CD8-positive, alpha-beta memory T cell (primary cell): ENCODE measurements around the gene EPS8. TPM values are rescaled to one million over a fixed set of nuclear protein-coding genes. Genes with fewer than 3 reads are reported as not detected.

Experiments
- CTCF ChIA-PET: fragments of 350-600 bp; sonication (Branson Sonifier 250); formaldehyde crosslinking; loops from one replicate; lab custom pipeline; 2021; ENCODE audit warnings: antibody characterized with exemption; lab: Charles Lee
- POLR2A ChIA-PET: fragments of 350-600 bp; sonication (Branson Sonifier 250); formaldehyde crosslinking; loops from one replicate; lab custom pipeline; 2021; ENCODE audit warnings: antibody characterized with exemption; lab: Charles Lee
- DNase-seq, 5 donors: peaks; one replicate each; pipeline versions ENCODE4 v3.0.0 to v3.0.0-alpha.2; 2020 to 2022; ENCODE audit warnings: mixed read lengths in 1 of 5
- H3K27ac ChIP-seq: one replicate; pipeline ENCODE4 v1.7.0; 2013; ENCODE audit warnings: low read depth, mild to moderate bottlenecking, low read length, moderate library complexity
- H3K27me3 ChIP-seq: 2 replicates; pipeline ENCODE4 v1.7.0; 2013; ENCODE audit warnings: low read length, mild to moderate bottlenecking; ENCODE audit not compliant: insufficient read depth, poor library complexity, severe bottlenecking
- H3K36me3 ChIP-seq: 2 replicates; pipeline ENCODE4 v1.7.0; 2013; ENCODE audit warnings: mild to moderate bottlenecking, low read length, moderate library complexity; ENCODE audit not compliant: insufficient read depth
- H3K4me1 ChIP-seq: 2 replicates; pipeline ENCODE4 v1.7.0; 2013; ENCODE audit warnings: mild to moderate bottlenecking, low read length, moderate library complexity; ENCODE audit not compliant: insufficient read depth
- H3K4me3 ChIP-seq: 2 replicates; pipeline ENCODE4 v1.7.0; 2013; ENCODE audit warnings: mild to moderate bottlenecking, low read length
- H3K9me3 ChIP-seq: 2 replicates; pipeline ENCODE4 v1.7.0; 2013; ENCODE audit warnings: mild to moderate bottlenecking, low read length
- H3K27ac Mint-ChIP-seq, 8 donors: one replicate each; pipeline ENCODE4 v1.8.0; 2020 to 2021; ENCODE audit warnings: mixed read lengths in 8 of 8, mild to moderate bottlenecking in 6 of 8, inconsistent platforms in 3 of 8, moderate library complexity in 3 of 8
- H3K27me3 Mint-ChIP-seq, 2 donors: one replicate each; pipeline ENCODE4 v1.8.0; 2020 to 2021; ENCODE audit warnings: mixed read lengths in 2 of 2, mild to moderate bottlenecking in 1 of 2, moderate library complexity in 1 of 2
- H3K36me3 Mint-ChIP-seq, 3 donors: one replicate each; pipeline ENCODE4 v1.8.0; 2020 to 2021; ENCODE audit warnings: mixed read lengths in 3 of 3, inconsistent platforms in 1 of 3, mild to moderate bottlenecking in 1 of 3
- H3K4me1 Mint-ChIP-seq, 3 donors: one replicate each; pipeline ENCODE4 v1.8.0; 2020 to 2021; ENCODE audit warnings: mixed read lengths in 3 of 3, inconsistent platforms in 1 of 3, mild to moderate bottlenecking in 1 of 3
- H3K4me3 Mint-ChIP-seq, 7 donors: one replicate each; pipeline ENCODE4 v1.8.0; 2020 to 2021; ENCODE audit warnings: mixed read lengths in 7 of 7, mild to moderate bottlenecking in 6 of 7, moderate library complexity in 4 of 7, inconsistent platforms in 2 of 7
- H3K9me3 Mint-ChIP-seq, 5 donors: one replicate each; pipeline ENCODE4 v1.8.0; 2020 to 2022; ENCODE audit warnings: mixed read lengths in 5 of 5, mild to moderate bottlenecking in 3 of 5, moderate library complexity in 2 of 5, inconsistent platforms in 1 of 5
- polyA plus RNA-seq: library from polyadenylated mRNA; unstranded; fragments of 300-500 nt; fragmentation: Illumina TruSeq; gene quantifications from one replicate; pipeline ENCODE4 v1.2.3, GENCODE V29; 2021
- total RNA-seq, 2 experiments: library from RNA; stranded (reverse); gene quantifications; one replicate each; pipeline ENCODE4 v1.2.3, GENCODE V29; 2021

The EPS8 gene
- total and polyA plus RNA-seq, 3 experiments from 2014 or later = 0.92 to 2.3 (median 1.1) TPM

DNA sequence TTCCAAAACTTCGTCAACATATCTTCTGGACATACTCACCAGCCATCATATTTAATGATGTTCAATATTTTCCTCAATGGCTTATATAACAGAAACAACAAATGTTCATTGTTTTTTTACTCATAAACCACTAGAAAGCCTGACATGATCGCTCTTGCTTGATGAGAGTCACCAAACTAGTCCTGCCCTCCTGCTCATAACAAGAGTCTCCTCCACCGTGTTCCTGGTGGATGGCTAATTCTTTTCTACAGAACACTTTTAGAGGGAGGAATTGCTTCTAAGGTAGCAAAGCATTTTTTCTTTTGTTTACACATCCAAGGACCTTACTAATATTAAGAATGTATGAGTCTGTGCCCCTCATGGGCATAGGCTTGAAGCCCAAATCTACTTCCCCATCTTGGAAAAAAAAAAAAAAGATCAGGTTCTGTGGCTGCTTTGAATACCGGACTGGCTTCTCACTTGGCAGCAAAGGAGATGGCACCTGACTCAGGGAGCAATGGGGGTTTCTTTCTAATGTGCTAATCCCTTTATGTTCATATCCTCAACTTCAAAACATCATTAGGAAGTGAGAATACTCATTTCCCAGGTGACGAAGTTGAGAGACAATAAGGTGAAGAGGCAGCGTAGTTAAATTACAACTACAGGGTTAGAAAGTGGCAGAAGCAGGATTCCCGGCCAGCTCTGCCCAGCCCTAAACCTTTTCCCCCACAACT, 188.8 kb downstream of the EPS8 start:
- H3K36me3 Mint-ChIP-seq = no peaks in the 10 kb centered on the region
- H3K27me3 Mint-ChIP-seq = peaks cover 2 to 10% of the 10 kb centered on the region in 2 donors
- no peaks in the 10 kb centered on the region for H3K9me3 Mint-ChIP-seq
- Histone ChIP-seq H3K4me1 (no peaks in the 10 kb centered on the region), H3K36me3 (no peaks in the 10 kb centered on the region), H3K27ac (no peak overlapping the region), H3K27me3 (no peaks in the 10 kb centered on the region), H3K4me3 (no peak overlapping the region), H3K9me3 (no peaks in the 10 kb centered on the region)
- no peak overlapping the region for H3K27ac Mint-ChIP-seq
- no peak for DNase-seq
- H3K4me3 Mint-ChIP-seq = no peak overlapping the region
- H3K4me1 Mint-ChIP-seq = no peaks in the 10 kb centered on the region
- POLR2A ChIA-PET = no interaction called here
- CTCF ChIA-PET = no interaction called here

DNA sequence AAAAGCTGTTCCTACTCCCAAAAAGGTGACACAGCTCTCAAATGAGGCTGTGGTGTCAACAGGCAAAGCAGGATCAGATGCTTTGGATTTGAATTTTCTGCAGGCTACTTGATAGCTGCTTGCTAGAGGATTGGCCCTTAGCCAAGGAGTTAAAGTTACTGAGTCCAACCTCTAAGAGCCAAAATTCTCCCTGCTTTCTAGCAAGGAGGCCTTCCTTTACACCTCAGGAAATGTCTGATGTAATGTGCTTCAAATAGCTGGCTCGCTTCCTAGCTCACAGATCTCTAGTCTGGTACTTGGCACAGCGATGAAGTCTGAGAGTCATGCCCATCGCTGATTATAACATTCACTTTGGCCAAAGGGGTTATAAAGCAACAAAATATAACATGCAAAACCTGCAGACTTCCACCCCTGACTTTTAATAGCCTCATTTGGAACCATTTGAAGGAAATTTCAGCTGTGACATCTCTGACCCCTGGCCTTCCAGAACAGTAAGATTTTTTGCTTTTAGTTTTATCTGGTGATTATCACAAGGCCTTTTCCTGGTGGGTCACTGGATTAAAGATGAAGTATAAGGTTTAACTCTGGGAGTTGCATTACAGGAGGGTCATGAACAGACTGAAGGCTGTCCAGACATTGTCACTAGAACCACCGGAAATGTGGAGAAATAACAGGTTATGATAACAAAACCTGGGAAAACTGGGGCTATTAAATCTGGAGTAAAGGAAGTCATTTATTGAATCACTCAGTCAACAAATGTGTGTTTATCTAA, 189.7 kb downstream of the EPS8 start:
- Histone ChIP-seq H3K4me1 (no peaks in the 10 kb centered on the region), H3K36me3 (no peaks in the 10 kb centered on the region), H3K4me3 (no peak overlapping the region), H3K27ac (no peak overlapping the region), H3K9me3 (no peaks in the 10 kb centered on the region), H3K27me3 (no peaks in the 10 kb centered on the region)
- Mint-ChIP-seq H3K4me1 (no peaks in the 10 kb centered on the region), H3K36me3 (no peaks in the 10 kb centered on the region), H3K4me3 (no peak overlapping the region), H3K9me3 (no peaks in the 10 kb centered on the region), H3K27me3 (peaks cover 2 to 10% of the 10 kb centered on the region in 2 donors), H3K27ac (no peak overlapping the region)
- DNase-seq = no peak
- ChIA-PET CTCF (interaction anchor here (1.5 kb wide), 1 partner anchor 9 kb away, joined by 3 read pairs; no protein-coding TSS in a partner anchor), POLR2A (no interaction called here)

DNA sequence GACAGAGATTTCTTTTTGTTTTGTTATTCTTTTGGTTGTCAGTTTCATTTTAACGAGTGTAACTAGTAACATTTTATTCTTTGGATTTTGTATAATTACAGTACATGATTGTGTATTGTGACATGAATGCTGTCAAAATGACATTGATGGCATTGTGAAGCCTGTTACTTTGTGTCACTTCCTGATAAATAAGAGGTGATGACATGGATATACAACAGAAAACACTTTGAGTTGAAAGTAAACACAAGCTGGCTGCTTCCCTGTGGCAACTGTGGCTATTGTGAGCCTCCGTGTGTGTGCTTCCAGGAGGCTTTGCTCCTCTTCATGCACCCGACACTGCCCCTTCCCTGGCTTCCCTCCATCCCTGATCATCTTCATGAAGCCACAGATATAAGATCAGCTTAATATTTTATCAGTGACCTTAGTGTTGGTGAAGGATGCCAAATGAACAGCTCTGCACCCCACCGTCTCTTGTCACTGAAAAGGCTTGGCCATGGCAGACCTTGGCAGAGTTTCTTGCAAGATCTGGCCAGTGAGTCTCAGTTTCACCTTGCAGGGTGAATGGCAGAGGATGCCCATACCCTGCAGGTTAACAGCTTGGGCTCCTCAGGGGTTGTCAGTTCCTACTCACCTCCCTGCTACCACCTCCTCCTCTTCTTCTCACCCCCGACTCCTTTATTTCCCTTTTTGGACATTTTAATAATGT, 191.9 kb downstream of the EPS8 start:
- H3K27me3 Mint-ChIP-seq = peaks cover 2 to 6% of the 10 kb centered on the region in 2 donors

DNA sequence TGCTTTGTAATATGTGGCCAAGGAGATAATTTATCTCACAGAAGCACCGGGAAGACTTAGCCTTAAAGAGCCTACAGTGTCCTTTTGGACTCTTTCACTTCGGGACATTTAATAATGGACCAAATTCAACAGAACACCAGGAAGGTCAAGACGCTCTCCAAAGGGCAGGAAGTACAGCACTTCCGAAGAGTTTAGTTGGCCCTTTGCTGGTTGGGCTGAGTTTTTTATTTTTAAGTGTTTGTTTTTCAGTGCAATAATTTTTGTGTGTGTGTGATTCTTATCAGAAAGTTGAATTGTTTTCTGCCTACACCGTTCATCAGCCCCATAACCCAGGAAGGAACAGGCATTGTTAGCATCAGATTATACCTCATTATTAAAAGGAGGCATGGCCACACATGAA, 193.0 kb downstream of the EPS8 start:
- H3K36me3 Mint-ChIP-seq = no peaks in the 10 kb centered on the region
- ChIA-PET CTCF (no interaction called here), POLR2A (no interaction called here)
- no peaks in the 10 kb centered on the region for H3K9me3 Mint-ChIP-seq
- H3K27me3 Mint-ChIP-seq = peaks cover 2 to 3% of the 10 kb centered on the region in 2 donors
- Histone ChIP-seq H3K27me3 (no peaks in the 10 kb centered on the region), H3K27ac (no peak overlapping the region), H3K4me1 (no peaks in the 10 kb centered on the region), H3K9me3 (no peaks in the 10 kb centered on the region), H3K4me3 (no peak overlapping the region), H3K36me3 (no peaks in the 10 kb centered on the region)
- DNase-seq = no peak
- no peaks in the 10 kb centered on the region for H3K4me1 Mint-ChIP-seq
- H3K4me3 Mint-ChIP-seq = no peak overlapping the region
- no peak overlapping the region for H3K27ac Mint-ChIP-seq

More for the DNA sequence above, 191.9 kb downstream of the EPS8 start:
- Mint-ChIP-seq H3K4me1 (no peaks in the 10 kb centered on the region), H3K9me3 (no peaks in the 10 kb centered on the region), H3K36me3 (no peaks in the 10 kb centered on the region), H3K4me3 (no peak overlapping the region), H3K27ac (no peak overlapping the region)
- Histone ChIP-seq H3K9me3 (no peaks in the 10 kb centered on the region), H3K36me3 (no peaks in the 10 kb centered on the region), H3K4me1 (no peaks in the 10 kb centered on the region), H3K27me3 (no peaks in the 10 kb centered on the region), H3K4me3 (no peak overlapping the region), H3K27ac (no peak overlapping the region)
- ChIA-PET CTCF (no interaction called here), POLR2A (no interaction called here)
- no peak for DNase-seq

DNA sequence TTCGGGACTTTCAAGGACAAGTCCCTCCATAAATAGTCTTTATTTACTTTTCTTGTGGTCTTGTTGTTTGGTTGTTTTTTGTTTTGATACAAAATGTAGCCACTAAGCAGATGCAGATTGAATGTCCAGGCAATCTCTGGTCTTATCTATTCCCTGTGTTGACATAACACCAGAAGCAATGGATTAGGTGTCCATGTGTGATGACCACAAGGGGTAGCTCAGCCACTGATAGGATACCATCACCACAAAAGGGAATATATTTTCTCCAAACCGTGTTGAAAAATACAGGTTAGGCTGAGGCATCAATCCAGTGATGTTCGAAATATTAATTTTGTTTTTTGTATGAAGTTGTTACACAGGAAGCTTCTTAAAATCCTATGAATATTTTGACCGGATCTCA, 196.3 kb downstream of the EPS8 start:
- no peaks in the 10 kb centered on the region for H3K27me3 ChIP-seq
- no peaks in the 10 kb centered on the region for H3K9me3 ChIP-seq
- Mint-ChIP-seq H3K4me3 (no peak overlapping the region), H3K36me3 (no peaks in the 10 kb centered on the region), H3K27ac (no peak overlapping the region), H3K4me1 (peaks cover 8 to 11% (median 11%) of the 10 kb centered on the region in 3 donors), H3K27me3 (peaks cover 6 to 16% of the 10 kb centered on the region in 2 donors), H3K9me3 (no peaks in the 10 kb centered on the region)
- H3K27ac ChIP-seq = no peak overlapping the region
- H3K36me3 ChIP-seq = no peaks in the 10 kb centered on the region
- H3K4me1 ChIP-seq = peaks cover 4% of the 10 kb centered on the region
- CTCF ChIA-PET = interaction anchor here (3.7 kb wide), 1 partner anchor 262 kb away, joined by 18 read pairs; no protein-coding TSS in a partner anchor
- POLR2A ChIA-PET = no interaction called here
- DNase-seq = no peak
- no peak overlapping the region for H3K4me3 ChIP-seq

DNA sequence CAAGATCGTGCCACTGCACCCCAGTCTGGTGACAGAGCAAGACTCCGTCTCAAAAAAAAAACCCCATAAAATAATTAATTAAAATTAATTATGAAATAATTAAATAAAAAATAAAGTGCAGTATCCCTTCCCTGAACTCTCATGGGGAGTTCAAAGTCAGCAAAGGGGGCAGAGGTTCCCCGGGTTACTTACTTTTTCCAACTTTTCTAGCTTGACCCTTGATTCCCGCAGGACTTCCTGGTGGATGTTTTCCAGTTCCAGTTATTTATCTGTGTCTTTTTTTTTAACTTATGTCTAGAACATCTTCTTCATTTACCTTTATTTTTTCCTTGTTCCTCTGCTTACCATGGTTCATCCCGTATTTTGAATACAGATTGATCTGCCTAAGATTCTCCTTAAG, 197.4 kb downstream of the EPS8 start:
- Histone ChIP-seq H3K27me3 (no peaks in the 10 kb centered on the region), H3K9me3 (no peaks in the 10 kb centered on the region), H3K4me3 (no peak overlapping the region), H3K27ac (no peak overlapping the region), H3K4me1 (peaks cover 4% of the 10 kb centered on the region), H3K36me3 (no peaks in the 10 kb centered on the region)
- Mint-ChIP-seq H3K9me3 (no peaks in the 10 kb centered on the region), H3K27ac (no peak overlapping the region), H3K36me3 (no peaks in the 10 kb centered on the region), H3K27me3 (peaks cover 8 to 20% of the 10 kb centered on the region in 2 donors), H3K4me1 (peaks cover 8 to 11% (median 11%) of the 10 kb centered on the region in 3 donors), H3K4me3 (no peak overlapping the region)
- CTCF ChIA-PET = interaction anchor here (1.0 to 3.7 kb wide), 3 partner anchors 12 to 279 kb away, joined by 3 to 18 read pairs (median 3); no protein-coding TSS in a partner anchor
- DNase-seq = no peak
- POLR2A ChIA-PET = no interaction called here

DNA sequence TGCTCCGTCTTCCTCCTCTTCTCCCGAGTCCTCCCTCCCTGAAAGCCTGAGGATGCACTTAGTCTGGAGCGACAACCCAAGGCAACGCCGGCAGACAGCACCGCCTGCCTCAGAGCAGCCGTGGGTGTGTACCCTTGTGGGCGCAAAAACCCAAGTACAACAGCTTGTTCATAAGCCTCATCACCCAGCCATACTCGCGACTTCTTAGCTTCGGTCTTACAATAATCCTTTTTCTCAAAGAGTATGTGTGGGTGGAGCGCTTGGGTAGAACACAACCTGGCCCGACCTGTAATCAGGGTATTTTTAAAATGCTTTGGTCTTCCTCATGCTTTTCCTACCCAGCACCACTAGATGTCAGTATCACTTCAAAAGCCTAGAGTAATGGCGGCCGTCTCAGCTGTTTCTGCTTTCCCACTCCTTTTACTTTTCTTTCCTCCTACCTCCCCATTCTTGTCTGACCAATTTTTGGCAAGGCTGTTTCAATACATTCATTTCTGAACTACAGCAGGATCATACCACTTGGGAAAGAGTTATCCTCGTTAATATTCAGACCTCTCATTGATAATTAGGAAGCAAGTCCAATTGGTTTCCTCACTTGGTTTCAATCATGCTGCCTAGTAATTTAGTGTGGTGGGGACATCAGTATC, 198.9 kb downstream of the EPS8 start:
- H3K27me3 ChIP-seq = no peaks in the 10 kb centered on the region
- ChIA-PET CTCF (interaction anchor here (0.6 to 3.7 kb wide), 17 partner anchors 9 to 310 kb away, joined by 3 to 18 read pairs (median 3); no protein-coding TSS in a partner anchor), POLR2A (no interaction called here)
- peaks cover 4% of the 10 kb centered on the region for H3K4me1 ChIP-seq
- peaks cover 8 to 11% (median 11%) of the 10 kb centered on the region in 3 donors for H3K4me1 Mint-ChIP-seq
- H3K9me3 Mint-ChIP-seq = no peaks in the 10 kb centered on the region
- H3K27me3 Mint-ChIP-seq = peaks cover 11 to 27% of the 10 kb centered on the region in 2 donors
- H3K27ac ChIP-seq = no peak overlapping the region
- H3K4me3 Mint-ChIP-seq = peak overlapping the region; percentile 2 to 79 (median 67)
- no peaks in the 10 kb centered on the region for H3K36me3 ChIP-seq
- no peaks in the 10 kb centered on the region for H3K36me3 Mint-ChIP-seq
- H3K4me3 ChIP-seq = peak overlapping the region; percentile 30
- H3K9me3 ChIP-seq = no peaks in the 10 kb centered on the region
- peak; percentile 4 to 65 (median 47) for DNase-seq
- peak overlapping the region in 4 of 8 donors; percentile 19 to 66 (median 34) for H3K27ac Mint-ChIP-seq
